ENCODE results near the gene RGL4. TPM values are rescaled to one million over a fixed set of nuclear protein-coding genes. Genes with fewer than 3 reads are reported as not detected.
A peak's percentile ranks its signal among the peaks of the same experiment; 100 is the strongest.
"Not testable (repeated sequence)": the region's sequence is repeated elsewhere in the genome, so short reads cannot be mapped to it uniquely, and the experiment has no call there.

Gene RGL4
- total and polyA plus RNA-seq, 2 experiments from 2014 or later, result 0.68 TPM; not detected in 1

- Histone ChIP-seq H3K36me3 (replicated peaks; ENCODE audit: insufficient read depth, low read depth) (no peaks in the 10 kb centered on the region), H3K4me1 (ENCODE audit: insufficient read depth) (peaks cover 4% of the 10 kb centered on the region), H3K27ac (no peak overlapping the region), H4K20me1 (ENCODE audit: insufficient read depth, poor library complexity, severe bottlenecking) (no peaks in the 10 kb centered on the region), H3K79me2 (no peaks in the 10 kb centered on the region), H3K4me3 (no peak overlapping the region), H3K4me2 (no peak overlapping the region), H3K9me3 (ENCODE audit: low read depth) (no peaks in the 10 kb centered on the region), H2AFZ (no peak overlapping the region), H3K27me3 (no peaks in the 10 kb centered on the region), H3K9me2 (replicated peaks; ENCODE audit: insufficient read depth) (no peaks in the 10 kb centered on the region)
- DNase-seq (ENCODE audit: low spot score), result peak; percentile 19
- 74% methylated on average over 14 of the region's 17 CpGs for WGBS (ENCODE audit: low lambda C conversion rate, missing lambda C conversion rate)
- TF ChIP-seq EZH2phosphoT487 (IDR thresholded peaks at IDR 0.05; ENCODE audit: low read depth, severe bottlenecking, unreplicated experiment) (no peak), CTCF (IDR thresholded peaks at IDR 0.05; ENCODE audit: poor library complexity) (no peak), EZH2 (IDR thresholded peaks at IDR 0.05; ENCODE audit: borderline replicate concordance) (no peak)
These were observed 15.1 kb upstream of the RGL4 start for GRCh38 chr22:23675502-23676415.

GRCh38 chr22:23676841-23677700, 13.7 kb upstream of the RGL4 start:
- H3K27me3 ChIP-seq; H3K9me3 ChIP-seq (ENCODE audit: low read depth); H3K36me3 ChIP-seq (replicated peaks; ENCODE audit: insufficient read depth, low read depth); H3K4me1 ChIP-seq (ENCODE audit: insufficient read depth); DNase-seq (ENCODE audit: low spot score); H3K27ac ChIP-seq; H3K79me2 ChIP-seq; H4K20me1 ChIP-seq (ENCODE audit: insufficient read depth, poor library complexity, severe bottlenecking); H2AFZ ChIP-seq; H3K4me2 ChIP-seq; H3K4me3 ChIP-seq; H3K9me2 ChIP-seq (replicated peaks; ENCODE audit: insufficient read depth): not testable (repeated sequence)
- WGBS (ENCODE audit: low lambda C conversion rate, missing lambda C conversion rate), result 97% methylated on average over 12 of the region's 12 CpGs

GRCh38 chr22:23677701-23677995, 13.2 kb upstream of the RGL4 start:
- WGBS (ENCODE audit: low lambda C conversion rate, missing lambda C conversion rate), result 91% methylated on average over 6 of the region's 6 CpGs
- no peak for TF ChIP-seq EZH2phosphoT487 (IDR thresholded peaks at IDR 0.05; ENCODE audit: low read depth, severe bottlenecking, unreplicated experiment)
- no peaks in the 10 kb centered on the region for H4K20me1 ChIP-seq (ENCODE audit: insufficient read depth, poor library complexity, severe bottlenecking)
- H3K4me1 ChIP-seq (ENCODE audit: insufficient read depth), result peaks cover 4% of the 10 kb centered on the region
- no peaks in the 10 kb centered on the region for H3K9me2 ChIP-seq (replicated peaks; ENCODE audit: insufficient read depth)
- no peaks in the 10 kb centered on the region for H3K79me2 ChIP-seq
- no peak overlapping the region for H3K27ac ChIP-seq
- H3K4me3 ChIP-seq, result no peak overlapping the region
- H2AFZ ChIP-seq, result no peak overlapping the region
- no peak for DNase-seq (ENCODE audit: low spot score)
- H3K27me3 ChIP-seq, result no peaks in the 10 kb centered on the region
- no peaks in the 10 kb centered on the region for H3K9me3 ChIP-seq (ENCODE audit: low read depth)
- no peak overlapping the region for H3K4me2 ChIP-seq
- no peaks in the 10 kb centered on the region for H3K36me3 ChIP-seq (replicated peaks; ENCODE audit: insufficient read depth, low read depth)

DNA sequence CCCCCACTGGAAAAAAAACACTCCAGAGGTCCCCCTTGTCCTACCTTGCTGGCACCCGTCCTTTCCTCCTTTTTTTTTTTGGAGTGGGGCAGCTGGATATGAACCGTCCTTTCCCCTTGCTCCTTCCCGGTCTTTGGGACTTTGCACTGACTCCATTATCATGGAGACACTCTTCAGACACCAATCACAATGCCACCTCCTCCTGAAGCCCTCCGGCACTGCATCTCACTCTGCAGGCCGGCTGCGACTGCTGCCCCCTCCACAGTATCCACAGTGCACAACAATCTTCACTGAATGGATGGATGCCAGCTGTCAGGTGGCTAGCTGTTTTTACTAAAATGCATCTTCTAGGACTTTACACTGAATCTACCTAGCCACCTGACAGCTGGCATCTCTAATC, 12.7 kb upstream of the RGL4 start:
- Histone ChIP-seq H3K79me2 (no peaks in the 10 kb centered on the region), H4K20me1 (ENCODE audit: insufficient read depth, poor library complexity, severe bottlenecking) (no peaks in the 10 kb centered on the region), H3K4me1 (ENCODE audit: insufficient read depth) (peaks cover 4% of the 10 kb centered on the region), H3K4me2 (no peak overlapping the region), H3K36me3 (replicated peaks; ENCODE audit: insufficient read depth, low read depth) (no peaks in the 10 kb centered on the region), H3K27ac (no peak overlapping the region), H3K4me3 (no peak overlapping the region), H3K9me2 (replicated peaks; ENCODE audit: insufficient read depth) (no peaks in the 10 kb centered on the region), H2AFZ (no peak overlapping the region), H3K27me3 (no peaks in the 10 kb centered on the region), H3K9me3 (ENCODE audit: low read depth) (no peaks in the 10 kb centered on the region)
- 82% methylated on average over 5 of the region's 6 CpGs for WGBS (ENCODE audit: low lambda C conversion rate, missing lambda C conversion rate)
- no peak for DNase-seq (ENCODE audit: low spot score)
- TF ChIP-seq EZH2phosphoT487 (IDR thresholded peaks at IDR 0.05; ENCODE audit: low read depth, severe bottlenecking, unreplicated experiment) (no peak), CTCF (IDR thresholded peaks at IDR 0.05; ENCODE audit: poor library complexity) (no peak), EZH2 (IDR thresholded peaks at IDR 0.05; ENCODE audit: borderline replicate concordance) (no peak)
